Thoracic aorta endothelial cell (primary cell): ENCODE measurements around the gene PDLIM1. TPM values are rescaled to one million over a fixed set of nuclear protein-coding genes. Genes with fewer than 3 reads are reported as not detected.

Experiments used
- total RNA-seq: library from RNA; depleted of rRNA; stranded (reverse); fragments of >200 nt; gene quantifications from 2 replicates; pipeline ENCODE4 v1.2.3, GENCODE V29; 2012

PDLIM1 gene, protein sequence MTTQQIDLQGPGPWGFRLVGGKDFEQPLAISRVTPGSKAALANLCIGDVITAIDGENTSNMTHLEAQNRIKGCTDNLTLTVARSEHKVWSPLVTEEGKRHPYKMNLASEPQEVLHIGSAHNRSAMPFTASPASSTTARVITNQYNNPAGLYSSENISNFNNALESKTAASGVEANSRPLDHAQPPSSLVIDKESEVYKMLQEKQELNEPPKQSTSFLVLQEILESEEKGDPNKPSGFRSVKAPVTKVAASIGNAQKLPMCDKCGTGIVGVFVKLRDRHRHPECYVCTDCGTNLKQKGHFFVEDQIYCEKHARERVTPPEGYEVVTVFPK
- total RNA-seq, result 110 and 113 TPM in 2 replicates

DNA sequence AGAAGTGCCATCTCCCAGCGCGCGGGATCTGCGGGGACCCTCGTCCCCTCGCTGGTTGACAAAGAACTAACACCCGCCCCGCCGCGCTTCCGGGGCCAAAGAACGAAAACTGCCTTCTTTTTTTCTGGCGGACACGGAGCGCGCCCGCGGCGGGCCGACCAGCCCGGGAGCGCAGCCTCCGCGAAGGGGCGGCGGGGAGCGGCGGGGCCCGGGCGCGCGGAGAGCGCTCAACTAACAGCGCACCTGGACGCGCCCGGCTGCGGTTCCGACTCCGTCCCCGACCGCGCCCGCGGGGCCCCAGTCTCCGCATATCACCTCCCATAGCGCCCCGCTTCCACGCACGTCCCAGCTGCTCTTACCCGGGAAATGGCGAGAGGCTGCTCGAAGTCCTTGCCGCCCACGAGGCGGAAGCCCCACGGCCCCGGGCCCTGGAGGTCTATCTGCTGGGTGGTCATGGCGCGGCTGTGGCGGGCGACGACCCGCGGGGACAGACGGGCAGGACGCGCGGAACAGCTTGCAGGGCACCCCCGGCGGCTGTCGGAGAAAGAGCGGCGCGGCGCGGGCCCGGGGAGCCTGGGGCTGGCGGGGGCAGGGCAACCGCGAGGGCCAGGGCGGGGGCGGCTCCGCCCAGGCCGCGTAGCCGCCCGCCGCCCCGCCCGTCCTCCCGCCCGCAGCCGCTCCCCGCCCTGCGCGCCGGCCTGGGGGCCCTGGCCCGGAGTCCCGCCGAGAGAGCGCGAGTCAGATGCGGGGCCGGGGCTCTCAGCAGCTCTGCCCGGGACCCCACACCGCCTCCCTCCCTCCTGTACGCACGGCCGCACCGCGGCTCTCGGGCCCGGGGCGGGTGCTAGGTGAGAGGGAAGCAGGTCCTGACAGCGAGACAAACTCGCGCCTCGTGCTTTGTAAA is at the start of gene PDLIM1:
Gene PDLIM1 (minus strand): TSS at position 543 of the 904 bp plus-strand sequence. CDS start 88 bp downstream, at position 455.

DNA sequence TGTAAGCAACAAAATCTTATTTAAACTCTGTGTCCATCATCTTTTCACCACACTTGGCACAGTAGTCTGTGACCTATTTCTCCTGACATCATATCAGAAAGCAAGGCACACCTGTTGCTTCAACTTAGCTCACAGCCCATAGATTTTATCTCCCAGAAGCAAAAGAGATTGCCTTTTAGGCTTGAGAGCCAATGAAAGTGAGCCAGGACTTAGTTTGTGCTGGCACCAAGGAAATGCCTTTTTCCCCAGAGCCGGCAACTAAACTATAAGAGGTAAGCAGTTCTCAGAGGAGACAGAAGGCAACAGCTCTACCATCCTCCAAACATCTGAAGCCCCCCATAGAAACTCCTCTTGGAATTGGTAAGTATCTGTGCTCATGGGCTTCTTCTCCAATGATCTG is 96.9 kb downstream of the PDLIM1 start, which contains the start of gene ACSM6:
Gene ACSM6 (plus strand): TSS at position 295 of the 400 bp plus-strand sequence. CDS start 248 bp downstream, outside the sequence.

Other genes starting within 250 kb of the PDLIM1 start
- 0.40 TPM in 1 of 2 replicates, not detected in the other for gene CYP2C8, start 221.5 kb downstream of the PDLIM1 start, total RNA-seq
- gene ACSM6, start 96.8 kb downstream of the PDLIM1 start, total RNA-seq, result not detected in 2 replicates